Measurements from ENCODE around the gene ANKRD63. TPM values are rescaled to one million over a fixed set of nuclear protein-coding genes. Genes with fewer than 3 reads are reported as not detected.
A peak's percentile ranks its signal among the peaks of the same experiment; 100 is the strongest.

Gene ANKRD63
- total RNA-seq, 1 experiment from 2014 or later = not detected

- BruUV-seq (replicated peaks) = no TSS peak
- TF ChIP-seq CTCF (IDR thresholded peaks at IDR 0.05; ENCODE audit: unreplicated experiment) = no peak
- intact Hi-C loops (cut with micrococcal nuclease) = no loop called here
- peak; percentile 51 for DNase-seq (ENCODE audit: unreplicated experiment)
- ChIA-PET POLR2A (interaction anchor here (0.9 to 2.4 kb wide), 4 partner anchors 11 to 32 kb away, joined by 4 to 12 read pairs (median 6); no protein-coding TSS in a partner anchor), CTCF (interaction anchor here (0.7 to 4.4 kb wide), 4 partner anchors 11 to 39 kb away, joined by 3 to 35 read pairs (median 18); no protein-coding TSS in a partner anchor)
- peak overlapping the region; percentile 54 for H3K27ac Mint-ChIP-seq (ENCODE audit: low read depth, unreplicated experiment)
- H3K9me3 Mint-ChIP-seq (ENCODE audit: unreplicated experiment) = no peaks in the 10 kb centered on the region
- H3K4me3 Mint-ChIP-seq (ENCODE audit: unreplicated experiment) = no peak overlapping the region
- no peaks in the 10 kb centered on the region for H3K27me3 Mint-ChIP-seq (ENCODE audit: insufficient read depth, unreplicated experiment)
- H3K4me1 Mint-ChIP-seq (ENCODE audit: insufficient read depth, unreplicated experiment) = peaks cover 31% of the 10 kb centered on the region
- no peaks in the 10 kb centered on the region for H3K36me3 Mint-ChIP-seq (ENCODE audit: insufficient read depth, unreplicated experiment)
These were observed 48.1 kb downstream of the ANKRD63 start for GRCh38 chr15:40234783-40235182.

GRCh38 chr15:40233727-40234577, 48.9 kb downstream of the ANKRD63 start:
- Mint-ChIP-seq H3K36me3 (ENCODE audit: insufficient read depth, unreplicated experiment) (peaks cover 4% of the 10 kb centered on the region), H3K4me3 (ENCODE audit: unreplicated experiment) (no peak overlapping the region), H3K27me3 (ENCODE audit: insufficient read depth, unreplicated experiment) (no peaks in the 10 kb centered on the region), H3K27ac (ENCODE audit: low read depth, unreplicated experiment) (peak overlapping the region; percentile 54), H3K4me1 (ENCODE audit: insufficient read depth, unreplicated experiment) (peaks cover 24% of the 10 kb centered on the region), H3K9me3 (ENCODE audit: unreplicated experiment) (no peaks in the 10 kb centered on the region)
- no peak for TF ChIP-seq CTCF (IDR thresholded peaks at IDR 0.05; ENCODE audit: unreplicated experiment)
- no TSS peak for BruUV-seq (replicated peaks)
- ChIA-PET POLR2A (interaction anchor here (0.9 to 2.4 kb wide), 4 partner anchors 11 to 33 kb away, joined by 4 to 12 read pairs (median 6); no protein-coding TSS in a partner anchor), CTCF (interaction anchor here (0.6 to 4.4 kb wide), 7 partner anchors 11 to 790 kb away, joined by 3 to 35 read pairs (median 4); no protein-coding TSS in a partner anchor)
- DNase-seq (ENCODE audit: unreplicated experiment) = peak; percentile 63
- intact Hi-C loops (cut with micrococcal nuclease) = no loop called here

- no peaks in the 10 kb centered on the region for H3K9me3 Mint-ChIP-seq (ENCODE audit: unreplicated experiment)
- TF ChIP-seq CTCF (IDR thresholded peaks at IDR 0.05; ENCODE audit: unreplicated experiment) = no peak
- H3K27ac Mint-ChIP-seq (ENCODE audit: low read depth, unreplicated experiment) = peak overlapping the region; percentile 54
- BruUV-seq (replicated peaks) = no TSS peak
- peak; percentile 51 for DNase-seq (ENCODE audit: unreplicated experiment)
- no peak overlapping the region for H3K4me3 Mint-ChIP-seq (ENCODE audit: unreplicated experiment)
- H3K4me1 Mint-ChIP-seq (ENCODE audit: insufficient read depth, unreplicated experiment) = peaks cover 13% of the 10 kb centered on the region
- no peaks in the 10 kb centered on the region for H3K27me3 Mint-ChIP-seq (ENCODE audit: insufficient read depth, unreplicated experiment)
- peaks cover 4% of the 10 kb centered on the region for H3K36me3 Mint-ChIP-seq (ENCODE audit: insufficient read depth, unreplicated experiment)
- POLR2A ChIA-PET = interaction anchor here (0.5 to 1.4 kb wide), 2 partner anchors 10 to 47 kb away, joined by 3 to 5 read pairs; no protein-coding TSS in a partner anchor
- intact Hi-C loops (cut with micrococcal nuclease) = no loop called here
- CTCF ChIA-PET = interaction anchor here (0.6 to 4.4 kb wide), 5 partner anchors 10 to 605 kb away, joined by 3 to 35 read pairs (median 4); no protein-coding TSS in a partner anchor
These were observed 50.2 kb downstream of the ANKRD63 start for GRCh38 chr15:40232625-40233070.

Other genes starting within 250 kb of the ANKRD63 start
- gene SRP14, start 243.9 kb downstream of the ANKRD63 start, total RNA-seq (2022) = 165 and 203 TPM in 2 replicates
- gene BMF, start 174.2 kb downstream of the ANKRD63 start, total RNA-seq (2022) = 0.17 TPM in 1 of 2 replicates, not detected in the other
- 24.4 and 30.9 TPM in 2 replicates for gene BUB1B, start 122.0 kb downstream of the ANKRD63 start, total RNA-seq (2022)
- gene PAK6, start 44.0 kb downstream of the ANKRD63 start, total RNA-seq (2022) = 9.3 and 9.5 TPM in 2 replicates
- 0.15 and 0.84 TPM in 2 replicates for gene PLCB2, start 24.9 kb upstream of the ANKRD63 start, total RNA-seq (2022)
- gene INAFM2, start 40.6 kb upstream of the ANKRD63 start, total RNA-seq (2022) = 14.9 and 15.7 TPM in 2 replicates
- gene CCDC9B, start 57.9 kb upstream of the ANKRD63 start, total RNA-seq (2022) = 36.0 and 45.3 TPM in 2 replicates
- gene PHGR1, start 68.0 kb upstream of the ANKRD63 start, total RNA-seq (2022) = not detected in 2 replicates
- gene DISP2, start 75.2 kb upstream of the ANKRD63 start, total RNA-seq (2022) = 1.8 and 2.1 TPM in 2 replicates
- gene KNSTRN, start 99.7 kb upstream of the ANKRD63 start, total RNA-seq (2022) = 35.2 and 47.4 TPM in 2 replicates
- 53.8 and 61.6 TPM in 2 replicates for gene IVD, start 122.7 kb upstream of the ANKRD63 start, total RNA-seq (2022)
- gene BAHD1, start 157.9 kb upstream of the ANKRD63 start, total RNA-seq (2022) = 14.9 and 15.1 TPM in 2 replicates
- 5.8 and 7.3 TPM in 2 replicates for gene CHST14, start 187.9 kb upstream of the ANKRD63 start, total RNA-seq (2022)